HG02884 (cell line): ENCODE results near the gene ALK.

Experiments
- ATAC-seq: cut with Tn5 transposase; IDR thresholded peaks from one replicate; pipeline ENCODE4 v1.9.1; 2021; ENCODE audit warnings: mild to moderate bottlenecking, moderate library complexity; ENCODE audit not compliant: unreplicated experiment

ALK gene

DNA sequence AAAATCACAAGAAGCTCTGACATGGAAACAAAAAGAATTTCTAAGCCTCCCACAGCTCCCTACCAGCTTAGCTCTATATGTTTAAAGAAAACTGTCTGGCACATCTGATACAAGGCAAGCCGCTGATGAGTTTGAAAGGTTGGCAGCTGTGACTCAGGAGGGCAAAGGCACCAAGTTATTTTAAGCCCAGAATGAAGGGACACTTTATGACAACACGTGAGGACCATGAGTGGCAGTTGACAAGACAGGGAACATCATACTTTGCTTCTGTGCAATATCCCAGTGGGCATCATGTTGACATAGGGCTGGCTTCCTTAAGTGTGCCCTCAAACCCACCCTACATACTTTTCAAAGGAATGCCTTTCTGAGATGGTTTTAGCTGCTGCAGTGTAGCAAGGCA lies 533.3 kb downstream of the ALK start:
- ATAC-seq, result no peak

- ATAC-seq, result no peak
Measured at GRCh38 chr2:29382486-29382885, 538.9 kb downstream of the ALK start.

DNA sequence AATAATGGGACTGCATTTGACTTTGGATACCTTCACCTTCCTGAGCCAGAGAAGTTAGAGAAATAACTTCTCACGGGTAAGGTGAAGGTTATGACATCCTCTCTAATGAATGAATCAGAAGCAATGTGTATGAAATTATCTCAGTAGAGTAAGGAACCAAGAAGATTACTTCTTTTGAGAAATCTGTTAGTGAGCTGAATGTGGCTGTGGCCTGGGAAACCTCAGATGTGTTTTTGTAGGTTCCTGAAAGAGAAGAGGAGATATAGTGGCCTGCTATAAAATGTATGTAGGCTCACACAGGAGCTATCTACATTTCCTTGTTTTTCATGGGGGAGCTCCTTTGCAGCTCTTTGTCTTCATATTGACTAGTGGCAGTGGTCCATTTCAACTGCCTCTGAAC lies 543.6 kb downstream of the ALK start:
- no peak for ATAC-seq

GRCh38 chr2:29376541-29376940 lies 544.8 kb downstream of the ALK start:
- no peak for ATAC-seq

- ATAC-seq, result no peak
Measured at GRCh38 chr2:29375843-29376242, 545.5 kb downstream of the ALK start.

GRCh38 chr2:29374823-29375222 lies 546.6 kb downstream of the ALK start:
- ATAC-seq, result no peak

DNA sequence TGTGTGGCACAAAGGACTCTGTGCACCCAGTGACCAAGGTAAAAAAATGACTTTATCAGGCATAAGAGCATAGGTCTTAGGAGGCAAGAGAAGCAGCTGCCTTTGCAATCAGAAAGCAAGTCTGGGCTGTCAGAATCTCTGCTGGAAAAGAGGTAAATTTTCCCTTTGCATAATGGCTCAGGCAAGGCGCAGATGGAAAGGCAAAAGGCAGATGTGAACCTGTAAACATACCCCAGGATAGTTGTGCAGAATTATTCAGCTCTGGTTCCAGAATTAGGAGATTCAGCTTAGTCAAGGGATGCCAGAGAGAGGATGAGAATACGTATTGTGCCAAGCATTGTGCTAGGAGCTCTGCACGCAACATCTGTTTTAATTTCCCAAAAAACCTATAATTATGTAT lies 547.5 kb downstream of the ALK start:
- ATAC-seq, result no peak

GRCh38 chr2:29372185-29372584 lies 549.2 kb downstream of the ALK start:
- no peak for ATAC-seq

DNA sequence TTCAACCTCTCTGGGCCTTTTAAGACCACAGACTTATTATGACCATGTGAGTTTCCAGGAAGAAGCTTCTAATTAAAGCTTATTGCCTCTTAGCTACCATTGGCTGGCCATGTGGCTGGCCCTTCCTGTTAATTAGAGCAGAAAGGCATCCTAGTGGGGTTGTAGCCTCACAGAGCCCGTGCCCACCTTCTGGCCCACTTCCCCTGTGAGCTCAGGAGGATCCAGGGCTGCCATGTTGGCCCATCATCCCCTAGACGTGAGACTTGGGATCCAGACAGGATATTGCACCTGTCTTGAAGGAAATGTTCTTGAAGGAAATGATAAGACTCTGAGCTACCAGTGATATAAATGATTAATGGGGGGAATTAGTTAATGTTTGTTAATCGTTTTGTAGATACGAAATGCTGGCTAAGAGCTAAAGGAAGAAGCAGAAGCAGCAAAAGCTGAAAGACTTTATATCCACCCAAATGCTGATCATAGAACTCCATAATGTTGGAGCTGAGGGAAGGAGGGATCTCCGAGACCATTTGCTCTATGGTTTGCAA lies 550.7 kb downstream of the ALK start:
- ATAC-seq, result no peak

DNA sequence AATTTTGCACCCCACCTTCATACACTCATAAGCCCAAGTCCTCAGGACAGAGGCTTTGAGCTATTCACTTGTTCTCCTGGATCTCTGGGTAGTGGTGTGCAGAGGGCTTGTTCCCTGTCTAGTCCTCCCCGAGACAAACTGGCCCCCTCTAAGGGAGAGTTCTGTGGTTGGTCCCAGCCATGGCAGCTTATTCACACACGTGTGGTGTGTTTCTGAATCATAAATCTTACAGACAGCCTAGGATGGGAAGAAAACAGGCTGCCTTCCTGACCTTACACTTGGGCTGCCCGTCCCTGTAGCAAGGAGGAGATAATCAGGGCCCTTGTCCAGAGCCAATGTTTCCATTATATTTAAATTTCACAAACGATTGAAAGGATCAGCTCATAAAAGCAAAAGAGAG lies 551.2 kb downstream of the ALK start:
- ATAC-seq, result no peak

DNA sequence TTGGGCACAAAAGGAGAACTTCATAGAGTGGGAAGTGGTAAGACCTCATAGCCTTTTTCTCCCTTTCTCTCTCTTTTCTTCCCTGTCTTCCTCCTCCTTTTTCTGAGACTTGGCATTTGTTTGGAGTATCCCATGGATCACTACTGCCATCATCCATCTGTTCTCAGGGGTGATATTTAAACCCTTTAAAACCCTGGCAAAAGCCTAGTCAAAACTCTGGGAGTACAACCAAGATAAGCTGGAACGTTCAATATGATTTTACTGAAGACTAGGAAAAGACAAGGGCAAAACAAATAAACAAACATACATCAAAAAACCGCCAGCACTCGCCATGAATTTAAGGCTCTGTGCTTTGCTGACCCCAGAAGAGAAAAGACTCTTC lies 552.7 kb downstream of the ALK start:
- no peak for ATAC-seq

DNA sequence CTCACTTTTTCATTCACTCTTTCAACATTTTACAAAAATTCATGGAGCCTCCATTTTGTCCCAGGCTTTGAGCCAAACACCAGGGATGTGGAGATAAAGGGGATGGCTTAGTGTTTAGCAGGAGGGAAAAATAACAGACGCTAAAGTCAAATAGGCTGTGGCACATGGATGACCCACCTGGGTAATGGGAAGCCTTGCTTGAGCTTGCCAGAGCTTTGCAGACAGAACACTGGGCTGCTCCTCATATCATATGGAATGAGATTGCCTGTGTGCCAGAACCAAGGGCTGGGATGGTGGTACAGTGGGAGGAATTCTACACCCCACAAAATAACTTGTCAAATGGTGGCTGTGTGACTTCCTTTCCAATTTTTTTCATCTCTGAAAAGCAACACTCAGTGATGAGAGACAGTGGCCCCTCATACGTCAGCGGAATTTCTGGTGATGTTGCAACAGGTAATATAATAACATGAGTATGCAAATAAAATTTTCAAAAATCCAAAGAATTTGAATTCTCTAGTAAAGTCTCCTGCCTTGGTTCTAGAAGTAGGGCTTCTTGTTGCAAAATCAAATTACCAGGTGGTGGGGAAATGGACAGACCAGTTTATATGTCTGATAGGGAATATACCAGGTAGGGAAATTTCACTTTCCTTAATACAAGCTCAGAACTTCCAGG lies 553.3 kb downstream of the ALK start:
- no peak for ATAC-seq

DNA sequence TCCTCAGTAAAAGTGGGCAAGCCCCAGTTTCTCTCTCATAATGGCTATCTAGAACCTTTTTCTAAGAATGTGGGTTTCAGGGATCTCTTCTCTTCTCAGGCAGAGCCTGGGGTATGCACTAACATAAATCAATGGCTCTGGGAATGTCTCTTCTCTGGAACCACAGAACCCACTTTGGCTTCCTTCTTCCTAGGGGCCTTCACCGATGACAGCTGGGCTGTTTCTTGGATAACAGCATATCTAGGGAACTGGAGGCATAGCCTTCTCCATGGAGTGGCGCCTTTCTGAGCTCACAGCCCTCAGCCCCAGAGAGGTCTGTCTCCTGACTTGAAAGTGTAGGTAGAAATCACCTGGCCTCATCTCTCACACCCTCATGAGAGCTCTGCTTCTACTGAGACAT lies 558.3 kb downstream of the ALK start:
- no peak for ATAC-seq

DNA sequence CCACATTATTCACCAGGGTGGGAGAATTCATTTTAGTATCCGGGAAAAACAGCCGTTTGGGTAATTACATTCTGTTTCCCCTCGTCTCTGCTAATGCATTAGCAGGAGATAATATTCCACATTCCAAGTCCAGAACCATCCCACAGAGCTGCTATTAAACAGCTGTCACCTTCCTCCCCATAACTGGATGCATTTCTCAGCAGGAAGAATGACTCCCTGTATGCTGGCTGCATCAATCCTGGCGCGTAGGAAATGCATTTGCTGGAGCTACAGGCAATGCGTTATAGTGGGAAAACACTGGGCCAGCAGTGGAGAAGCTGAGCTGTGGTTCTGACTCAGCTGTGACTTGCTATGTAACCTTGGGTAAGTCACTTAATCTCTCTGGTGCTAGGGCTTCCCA lies 560.2 kb downstream of the ALK start:
- no peak for ATAC-seq

- ATAC-seq, result no peak
Measured at GRCh38 chr2:29360016-29360784, 561.2 kb downstream of the ALK start.

- ATAC-seq, result no peak
Measured at GRCh38 chr2:29353403-29353991, 567.9 kb downstream of the ALK start.

- no peak for ATAC-seq
Measured at GRCh38 chr2:29351916-29352591, 569.3 kb downstream of the ALK start.

DNA sequence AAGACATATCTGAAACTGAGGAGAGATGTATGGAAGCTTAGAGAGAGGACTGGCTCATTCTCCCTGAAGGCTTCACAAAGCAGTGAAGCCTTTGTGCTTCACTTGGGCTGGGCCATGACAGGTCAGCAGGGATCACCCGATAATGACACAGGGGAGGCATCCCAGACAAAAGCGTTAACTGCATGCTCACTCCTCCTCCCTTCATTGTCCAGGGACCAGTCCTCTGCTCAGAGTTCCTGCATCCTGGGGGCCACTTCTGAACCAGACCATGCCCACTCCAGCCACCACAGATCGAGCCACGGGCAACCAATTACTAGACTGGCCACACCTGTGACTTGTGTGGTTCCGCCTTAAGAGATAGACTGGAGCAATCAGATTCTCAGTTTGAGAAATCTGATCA lies 570.1 kb downstream of the ALK start:
- ATAC-seq, result no peak

DNA sequence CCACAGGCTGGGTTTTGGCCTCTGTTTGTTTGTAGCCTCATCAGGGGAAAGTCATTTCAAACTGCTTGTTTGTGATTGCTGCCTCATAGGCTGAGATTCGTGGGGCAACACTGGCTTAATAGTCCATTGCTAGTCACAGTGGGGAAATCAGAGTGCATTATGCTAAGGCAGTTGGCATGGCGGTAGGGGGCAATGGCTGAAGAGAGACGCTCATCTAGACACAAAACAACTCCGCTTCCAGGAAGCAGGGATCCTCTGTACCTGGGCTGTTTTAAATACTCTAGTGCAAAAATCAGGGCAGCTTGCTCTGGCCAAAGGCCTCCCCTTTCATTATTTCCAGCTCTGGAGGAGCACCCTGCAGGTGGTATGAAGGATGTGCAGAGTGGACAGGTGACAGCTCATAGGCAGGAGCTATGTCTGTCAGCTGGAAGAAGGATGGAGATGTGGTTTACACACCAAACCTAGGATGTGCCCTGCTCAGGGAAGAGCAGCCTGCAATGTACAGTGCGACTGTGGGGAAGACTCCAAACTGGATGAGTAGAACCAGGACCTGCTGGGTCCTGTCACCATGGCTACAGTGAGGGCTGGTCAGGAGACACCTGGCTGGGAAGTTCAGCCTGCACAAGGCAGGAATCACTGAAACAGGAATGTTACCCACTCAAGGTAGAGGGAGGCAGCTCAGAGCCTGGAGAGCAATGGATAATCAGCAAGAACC lies 571.9 kb downstream of the ALK start:
- ATAC-seq, result no peak

DNA sequence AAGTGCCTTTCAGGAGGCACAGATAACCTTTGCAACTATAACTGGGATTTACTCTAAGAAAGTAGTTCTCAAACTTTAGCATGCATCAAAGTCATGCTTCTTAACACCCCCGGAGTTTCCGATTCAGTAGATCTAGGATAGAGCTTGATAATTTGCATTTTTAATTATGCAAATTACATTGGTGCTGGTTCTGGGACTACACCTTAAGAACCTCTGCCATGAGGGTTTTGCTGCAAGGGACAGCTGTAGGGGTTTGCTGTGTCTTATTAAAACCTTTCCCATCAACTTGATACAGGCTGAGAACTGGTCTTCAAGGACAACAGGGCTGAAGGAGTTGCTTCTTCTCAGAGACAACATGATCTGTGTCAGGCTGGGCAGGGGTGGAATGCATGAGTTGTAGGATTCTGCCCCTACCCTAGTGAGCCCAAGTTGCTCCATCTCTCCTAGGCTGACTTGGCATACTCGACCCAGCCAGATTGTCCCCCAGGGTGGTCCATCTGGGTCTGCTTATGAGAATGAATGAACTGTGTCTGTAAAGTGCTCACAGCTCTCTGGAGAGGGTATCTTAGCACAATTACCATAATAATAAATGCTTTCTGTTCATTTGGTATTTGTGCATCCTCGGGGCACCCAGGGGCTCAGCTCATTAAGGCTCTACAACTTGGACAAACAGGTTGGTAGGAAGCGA lies 573.5 kb downstream of the ALK start:
- ATAC-seq, result no peak
